WTC11 (cell line): ENCODE results near the gene TEKTIP1.

Experiments used
- CDX4 ChIP-seq: fragments of 250-450 bp; sonication (Bioruptor Pico); IDR thresholded peaks from 2 replicates; pipeline ENCODE4 v1.9.0; 2021; ENCODE audit warnings: moderate library complexity, mild to moderate bottlenecking, inconsistent platforms, borderline replicate concordance
- TP53 ChIP-seq: sonication (generic); formaldehyde crosslinking; IDR thresholded peaks from 2 replicates; pipeline ENCODE4 v1.8.1; 2023; ENCODE audit warnings: mild to moderate bottlenecking, missing genetic modification reagents
- TF ChIP-seq, protein P1 (sequence below): sonication (generic); formaldehyde crosslinking; IDR thresholded peaks from 2 replicates; pipeline ENCODE4 v1.8.0; 2022; ENCODE audit warnings: missing genetic modification reagents

GRCh38 chr19:3539756-3540118 is 763 bp downstream of the TEKTIP1 start:
- TF ChIP-seq CDX4 (CRISPR knock-in tag) (no peak), TP53 (CRISPR knock-in tag) (no peak)
- TF ChIP-seq, protein P1, sequence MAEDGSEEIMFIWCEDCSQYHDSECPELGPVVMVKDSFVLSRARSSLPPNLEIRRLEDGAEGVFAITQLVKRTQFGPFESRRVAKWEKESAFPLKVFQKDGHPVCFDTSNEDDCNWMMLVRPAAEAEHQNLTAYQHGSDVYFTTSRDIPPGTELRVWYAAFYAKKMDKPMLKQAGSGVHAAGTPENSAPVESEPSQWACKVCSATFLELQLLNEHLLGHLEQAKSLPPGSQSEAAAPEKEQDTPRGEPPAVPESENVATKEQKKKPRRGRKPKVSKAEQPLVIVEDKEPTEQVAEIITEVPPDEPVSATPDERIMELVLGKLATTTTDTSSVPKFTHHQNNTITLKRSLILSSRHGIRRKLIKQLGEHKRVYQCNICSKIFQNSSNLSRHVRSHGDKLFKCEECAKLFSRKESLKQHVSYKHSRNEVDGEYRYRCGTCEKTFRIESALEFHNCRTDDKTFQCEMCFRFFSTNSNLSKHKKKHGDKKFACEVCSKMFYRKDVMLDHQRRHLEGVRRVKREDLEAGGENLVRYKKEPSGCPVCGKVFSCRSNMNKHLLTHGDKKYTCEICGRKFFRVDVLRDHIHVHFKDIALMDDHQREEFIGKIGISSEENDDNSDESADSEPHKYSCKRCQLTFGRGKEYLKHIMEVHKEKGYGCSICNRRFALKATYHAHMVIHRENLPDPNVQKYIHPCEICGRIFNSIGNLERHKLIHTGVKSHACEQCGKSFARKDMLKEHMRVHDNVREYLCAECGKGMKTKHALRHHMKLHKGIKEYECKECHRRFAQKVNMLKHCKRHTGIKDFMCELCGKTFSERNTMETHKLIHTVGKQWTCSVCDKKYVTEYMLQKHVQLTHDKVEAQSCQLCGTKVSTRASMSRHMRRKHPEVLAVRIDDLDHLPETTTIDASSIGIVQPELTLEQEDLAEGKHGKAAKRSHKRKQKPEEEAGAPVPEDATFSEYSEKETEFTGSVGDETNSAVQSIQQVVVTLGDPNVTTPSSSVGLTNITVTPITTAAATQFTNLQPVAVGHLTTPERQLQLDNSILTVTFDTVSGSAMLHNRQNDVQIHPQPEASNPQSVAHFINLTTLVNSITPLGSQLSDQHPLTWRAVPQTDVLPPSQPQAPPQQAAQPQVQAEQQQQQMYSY (CRISPR knock-in tag): no peak
